MM.1S (cell line): ENCODE results near the gene ANGPTL5.

Experiments
- CTCF ChIP-seq: fragments of 300-600 bp; sonication (generic); IDR thresholded peaks from 2 replicates; pipeline ENCODE4 v1.5.1; 2016; ENCODE audit warnings: antibody characterized with exemption, low read length, mixed read lengths
- EZH2 ChIP-seq: fragments of 300-600 bp; sonication (generic); optimal IDR thresholded peaks from 2 replicates; pipeline ENCODE3; 2017; ENCODE audit warnings: low read depth, mild to moderate bottlenecking, antibody characterized with exemption, low read length, mixed read lengths
- EZH2phosphoT487 ChIP-seq: fragments of 300-600 bp; sonication (generic); IDR thresholded peaks from 2 replicates; pipeline ENCODE4 v1.6.1; 2018; ENCODE audit warnings: antibody characterized with exemption, low read length

DNA sequence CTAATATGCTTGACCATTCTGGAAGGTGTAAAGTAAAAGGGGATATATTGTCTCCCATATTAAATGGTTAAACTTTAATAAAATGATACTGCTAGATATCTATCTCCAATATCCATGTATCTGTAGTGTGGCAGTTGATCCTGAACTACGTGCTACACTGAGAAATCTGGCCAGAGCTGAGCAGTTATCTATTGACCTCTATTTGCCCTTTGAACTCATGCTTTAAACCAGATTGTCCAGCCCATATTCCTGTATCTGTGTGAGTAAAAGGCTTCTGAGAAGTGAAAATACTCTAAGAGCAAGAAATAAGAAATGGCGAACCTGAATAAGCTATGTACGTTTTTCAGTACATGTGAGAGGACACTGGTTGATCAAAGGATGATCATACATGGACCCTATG is 39.0 kb upstream of the ANGPTL5 start:
- TF ChIP-seq EZH2 = no peak
- TF ChIP-seq CTCF = no peak
- TF ChIP-seq EZH2phosphoT487 = no peak
